CD4-positive, CD25-positive, alpha-beta regulatory T cell (primary cell): ENCODE results near the gene CTF1. TPM values are rescaled to one million over a fixed set of nuclear protein-coding genes. Genes with fewer than 3 reads are reported as not detected.

Experiments
- ATAC-seq, 2 donors: fragments of 150-1000 bp; cut with Tn5 transposase; one replicate each; pipeline ENCODE4 v1.10.0; 2021; ENCODE audit warnings: low read depth in 2 of 2, moderate number of reproducible peaks in 2 of 2, moderate library complexity in 1 of 2
- DNase-seq, 3 donors: peaks; one replicate each; pipeline versions ENCODE4 v3.0.0 to v3.0.0-alpha.2; 2012 to 2022; ENCODE audit warnings: mixed read lengths in 1 of 3
- H3K27ac ChIP-seq: one replicate; pipeline ENCODE4 v1.7.0; 2013; ENCODE audit warnings: mild to moderate bottlenecking, low read length; ENCODE audit not compliant: insufficient read depth, poor library complexity, severe bottlenecking
- H3K27me3 ChIP-seq: one replicate; pipeline ENCODE4 v1.7.0; 2013; ENCODE audit warnings: low read length; ENCODE audit not compliant: control insufficient read depth, insufficient read depth
- H3K36me3 ChIP-seq: one replicate; pipeline ENCODE4 v1.7.0; 2013; ENCODE audit warnings: mild to moderate bottlenecking, low read length, moderate library complexity; ENCODE audit not compliant: control insufficient read depth, insufficient read depth
- H3K4me1 ChIP-seq: 2 replicates; pipeline ENCODE4 v1.7.0; 2013; ENCODE audit warnings: mild to moderate bottlenecking, low read length; ENCODE audit not compliant: insufficient read depth, control insufficient read depth, poor library complexity, severe bottlenecking
- H3K4me3 ChIP-seq: one replicate; pipeline ENCODE4 v1.7.0; 2013; ENCODE audit warnings: low read depth, mild to moderate bottlenecking, low read length, moderate library complexity
- H3K9me3 ChIP-seq, 2 experiments: 1 replicate in 1 of 2; 2 replicates in 1 of 2; pipeline ENCODE4 v1.7.0; 2013; ENCODE audit warnings: low read length in 2 of 2, mild to moderate bottlenecking in 1 of 2, moderate library complexity in 1 of 2; ENCODE audit not compliant: control insufficient read depth in 2 of 2
- H3K27ac Mint-ChIP-seq, 3 donors: one replicate each; pipeline ENCODE4 v1.8.0; 2020 to 2022; ENCODE audit warnings: mild to moderate bottlenecking in 3 of 3, mixed read lengths in 3 of 3, moderate library complexity in 2 of 3
- H3K27me3 Mint-ChIP-seq: one replicate; pipeline ENCODE4 v1.8.0; 2022; ENCODE audit warnings: mild to moderate bottlenecking, mixed read lengths
- H3K36me3 Mint-ChIP-seq: one replicate; pipeline ENCODE4 v1.8.0; 2020; ENCODE audit warnings: mixed read lengths
- H3K4me1 Mint-ChIP-seq, 4 donors: one replicate each; pipeline ENCODE4 v1.8.0; 2020 to 2022; ENCODE audit warnings: mixed read lengths in 4 of 4, mild to moderate bottlenecking in 1 of 4
- H3K4me3 Mint-ChIP-seq, 4 donors: one replicate each; pipeline ENCODE4 v1.8.0; 2020 to 2022; ENCODE audit warnings: mild to moderate bottlenecking in 4 of 4, mixed read lengths in 4 of 4, moderate library complexity in 3 of 4
- H3K9me3 Mint-ChIP-seq, 7 donors: one replicate each; pipeline ENCODE4 v1.8.0; 2020 to 2022; ENCODE audit warnings: mixed read lengths in 7 of 7, mild to moderate bottlenecking in 3 of 7, moderate library complexity in 2 of 7
- polyA plus RNA-seq, 4 donors: library from polyadenylated mRNA; unstranded; fragments of 300-500 nt; fragmentation: Illumina TruSeq; gene quantifications; one replicate each; pipeline ENCODE4 v1.2.3, GENCODE V29; 2021
- total RNA-seq: library from RNA; stranded (reverse); gene quantifications from one replicate; pipeline ENCODE4 v1.2.3, GENCODE V29; 2022

CTF1 gene
- total and polyA plus RNA-seq, 5 donors from 2014 or later, result 0.30 TPM; not detected in 4

DNA sequence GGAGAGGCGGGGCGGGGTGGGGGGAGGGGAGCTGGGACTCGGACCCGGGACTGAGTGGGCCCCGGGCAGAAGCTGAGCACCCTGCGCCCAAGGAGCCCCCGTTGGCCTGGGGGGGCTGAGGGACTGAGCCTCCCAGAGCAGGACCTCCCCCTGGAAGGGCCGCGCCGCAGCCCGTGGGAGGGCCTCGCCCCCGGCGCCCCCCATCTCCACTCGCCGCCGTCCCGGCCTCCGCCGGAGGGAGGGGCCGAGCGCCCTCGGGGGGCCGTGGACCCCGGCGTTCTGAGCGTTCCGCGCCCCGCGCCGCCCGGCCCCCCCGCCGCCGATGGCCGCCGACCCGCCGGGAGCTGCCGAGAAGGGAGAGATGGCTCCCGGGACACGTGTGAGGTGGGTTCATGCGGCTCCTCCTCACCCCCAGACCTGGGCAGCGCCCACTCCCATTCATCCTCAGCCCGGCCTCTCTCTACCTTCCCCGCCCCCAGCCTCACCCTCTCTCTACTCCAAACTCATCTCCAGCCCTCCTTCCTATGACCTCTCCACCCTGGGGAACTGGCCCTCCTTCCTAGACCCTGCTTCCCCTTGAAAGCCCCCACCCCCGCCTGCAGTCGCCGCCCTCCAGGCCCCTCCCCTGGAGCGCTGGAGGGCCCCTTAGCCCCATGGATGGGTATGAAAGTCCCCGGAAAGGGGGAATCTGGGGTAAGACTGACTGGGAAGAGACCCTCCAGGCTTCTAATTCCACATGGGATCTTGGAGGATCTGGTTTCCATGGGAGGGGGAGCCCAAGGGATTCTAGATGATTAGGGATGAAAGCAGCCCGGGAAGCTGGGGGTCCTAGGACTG, 27.9 kb downstream of the CTF1 start:
- H3K9me3 Mint-ChIP-seq, result no peaks in the 10 kb centered on the region
- Histone ChIP-seq H3K27me3 (no peaks in the 10 kb centered on the region), H3K27ac (peak overlapping the region; percentile 95), H3K4me1 (peaks cover 27% of the 10 kb centered on the region), H3K9me3 (no peaks in the 10 kb centered on the region), H3K4me3 (no peak overlapping the region), H3K36me3 (no peaks in the 10 kb centered on the region)
- no peaks in the 10 kb centered on the region for H3K27me3 Mint-ChIP-seq
- no peaks in the 10 kb centered on the region for H3K36me3 Mint-ChIP-seq
- H3K4me1 Mint-ChIP-seq, result peaks cover 0 to 27% (median 7%) of the 10 kb centered on the region in 4 donors
- DNase-seq (no peak), ATAC-seq (no peak)
- H3K27ac Mint-ChIP-seq, result peak overlapping the region in 1 of 3 donors; percentile 46
- peak overlapping the region in 3 of 4 donors; percentile 56 to 78 (median 73) for H3K4me3 Mint-ChIP-seq

DNA sequence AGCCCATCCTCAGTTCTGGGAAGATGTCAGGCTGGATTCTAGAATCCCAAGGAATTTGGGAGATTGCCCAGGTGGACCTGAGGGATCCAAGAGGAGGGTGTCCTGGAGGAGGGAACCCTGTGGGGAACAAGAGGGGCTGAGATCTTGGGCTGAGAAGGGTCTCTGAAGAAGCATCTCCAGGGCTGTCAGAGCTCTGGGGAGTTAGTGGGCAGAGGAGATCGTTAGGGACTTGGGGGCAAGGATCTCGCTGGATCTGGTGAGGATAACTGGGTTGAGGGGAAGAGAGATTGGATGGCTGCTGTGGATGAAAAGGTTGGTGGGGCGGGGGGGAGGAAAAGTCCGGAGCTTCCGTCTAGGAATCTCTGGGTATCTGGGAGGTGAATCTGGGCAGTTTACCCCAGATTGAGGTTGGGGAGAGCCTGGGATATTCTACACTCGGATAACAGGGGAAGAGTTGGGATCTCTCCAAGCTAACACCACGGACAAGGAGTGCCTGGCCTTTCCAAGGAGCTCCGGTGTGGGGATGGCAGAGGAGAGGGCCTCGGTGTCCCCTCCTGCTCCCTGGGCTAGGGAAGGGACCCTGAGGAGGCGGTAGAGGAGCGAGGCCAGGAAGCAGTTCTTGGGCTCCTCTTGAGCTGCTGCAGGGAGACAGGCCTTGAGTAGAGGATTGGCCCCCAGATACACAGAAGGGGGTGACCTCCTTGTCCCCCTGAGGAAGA, 28.7 kb downstream of the CTF1 start:
- no peak for DNase-seq
- Histone ChIP-seq H3K4me1 (peaks cover 27% of the 10 kb centered on the region), H3K27ac (peak overlapping the region; percentile 33), H3K36me3 (no peaks in the 10 kb centered on the region), H3K27me3 (no peaks in the 10 kb centered on the region), H3K4me3 (no peak overlapping the region), H3K9me3 (no peaks in the 10 kb centered on the region)
- no peaks in the 10 kb centered on the region for H3K27me3 Mint-ChIP-seq
- peak overlapping the region in 1 of 3 donors; percentile 46 for H3K27ac Mint-ChIP-seq
- H3K36me3 Mint-ChIP-seq, result no peaks in the 10 kb centered on the region
- ATAC-seq, result no peak
- no peaks in the 10 kb centered on the region for H3K9me3 Mint-ChIP-seq
- H3K4me1 Mint-ChIP-seq, result peaks cover 0 to 27% (median 7%) of the 10 kb centered on the region in 4 donors
- peak overlapping the region; percentile 45 to 74 (median 66) for H3K4me3 Mint-ChIP-seq

DNA sequence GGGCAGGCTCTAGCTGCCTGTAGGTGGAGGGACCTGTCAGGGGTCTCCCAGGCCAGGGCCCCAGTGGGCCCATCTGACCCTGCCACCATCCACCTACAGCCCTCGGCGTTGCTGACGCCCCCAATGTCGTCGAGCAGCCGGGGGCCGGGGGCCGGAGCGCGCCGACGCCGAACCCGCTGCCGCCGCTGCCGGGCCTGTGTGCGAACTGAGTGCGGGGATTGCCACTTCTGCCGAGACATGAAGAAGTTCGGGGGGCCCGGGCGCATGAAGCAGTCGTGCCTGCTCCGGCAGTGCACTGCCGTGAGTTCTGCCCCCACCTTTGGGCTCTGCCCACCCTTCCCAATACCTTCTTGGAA, 29.2 kb downstream of the CTF1 start:
- H3K27me3 Mint-ChIP-seq, result no peaks in the 10 kb centered on the region
- Histone ChIP-seq H3K4me1 (peaks cover 27% of the 10 kb centered on the region), H3K9me3 (no peaks in the 10 kb centered on the region), H3K27me3 (no peaks in the 10 kb centered on the region), H3K4me3 (no peak overlapping the region), H3K36me3 (no peaks in the 10 kb centered on the region), H3K27ac (no peak overlapping the region)
- H3K9me3 Mint-ChIP-seq, result no peaks in the 10 kb centered on the region
- H3K36me3 Mint-ChIP-seq, result peaks cover 2% of the 10 kb centered on the region
- H3K4me3 Mint-ChIP-seq, result peak overlapping the region in 3 of 4 donors; percentile 57 to 95 (median 73)
- peak overlapping the region in 1 of 3 donors; percentile 55 for H3K27ac Mint-ChIP-seq
- DNase-seq (no peak), ATAC-seq (no peak)
- H3K4me1 Mint-ChIP-seq, result peaks cover 3 to 27% (median 7%) of the 10 kb centered on the region in 4 donors

DNA sequence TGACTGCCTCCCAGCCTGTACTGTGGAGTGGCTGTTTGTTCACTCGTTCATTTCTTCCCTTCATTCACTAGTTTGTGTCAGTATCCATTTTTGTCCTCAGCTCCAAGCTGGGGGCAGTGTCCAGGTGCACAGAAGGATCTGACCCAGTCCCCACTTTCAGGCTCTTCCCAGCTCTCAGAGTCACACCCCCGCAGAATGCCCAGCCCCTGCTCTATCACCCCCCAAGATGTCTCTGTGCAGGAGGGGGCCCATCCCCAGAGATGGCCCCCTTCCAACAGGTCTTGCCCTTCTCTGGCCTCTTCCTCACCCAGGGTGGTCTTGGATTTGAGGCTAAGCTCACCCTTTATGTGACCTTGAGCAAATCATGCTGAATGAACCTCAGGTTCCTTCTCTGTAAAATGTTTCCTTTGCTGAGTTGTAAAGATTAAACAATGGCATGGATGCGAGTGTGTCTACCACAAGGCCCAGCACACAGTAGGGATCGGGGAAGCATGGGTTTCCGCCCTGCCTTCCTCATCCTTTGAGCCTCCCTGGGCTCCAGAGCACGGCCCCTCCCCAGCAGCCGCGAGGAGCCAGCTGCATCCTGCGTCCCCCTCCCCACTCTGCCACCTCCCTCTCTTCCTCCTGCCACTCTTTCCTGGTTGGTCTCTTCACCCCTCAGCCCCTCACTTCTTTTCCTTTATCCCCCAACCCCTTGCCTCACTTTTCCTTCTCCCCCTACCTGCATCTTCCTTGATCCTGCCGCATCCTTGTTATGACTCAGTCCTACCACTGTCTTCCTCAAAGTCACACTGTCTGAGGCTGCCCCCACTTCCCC, 29.8 kb downstream of the CTF1 start:
- Mint-ChIP-seq H3K9me3 (no peaks in the 10 kb centered on the region), H3K4me1 (peaks cover 4 to 27% (median 7%) of the 10 kb centered on the region in 4 donors), H3K27ac (peak overlapping the region in 2 of 3 donors; percentile 55 to 93), H3K27me3 (no peaks in the 10 kb centered on the region), H3K4me3 (peak overlapping the region; percentile 57 to 95 (median 70)), H3K36me3 (peaks cover 8% of the 10 kb centered on the region)
- peaks cover 26% of the 10 kb centered on the region for H3K4me1 ChIP-seq
- no peak for ATAC-seq
- no peaks in the 10 kb centered on the region for H3K36me3 ChIP-seq
- no peaks in the 10 kb centered on the region for H3K9me3 ChIP-seq
- no peaks in the 10 kb centered on the region for H3K27me3 ChIP-seq
- H3K27ac ChIP-seq, result no peak overlapping the region
- DNase-seq, result no peak
- H3K4me3 ChIP-seq, result no peak overlapping the region

DNA sequence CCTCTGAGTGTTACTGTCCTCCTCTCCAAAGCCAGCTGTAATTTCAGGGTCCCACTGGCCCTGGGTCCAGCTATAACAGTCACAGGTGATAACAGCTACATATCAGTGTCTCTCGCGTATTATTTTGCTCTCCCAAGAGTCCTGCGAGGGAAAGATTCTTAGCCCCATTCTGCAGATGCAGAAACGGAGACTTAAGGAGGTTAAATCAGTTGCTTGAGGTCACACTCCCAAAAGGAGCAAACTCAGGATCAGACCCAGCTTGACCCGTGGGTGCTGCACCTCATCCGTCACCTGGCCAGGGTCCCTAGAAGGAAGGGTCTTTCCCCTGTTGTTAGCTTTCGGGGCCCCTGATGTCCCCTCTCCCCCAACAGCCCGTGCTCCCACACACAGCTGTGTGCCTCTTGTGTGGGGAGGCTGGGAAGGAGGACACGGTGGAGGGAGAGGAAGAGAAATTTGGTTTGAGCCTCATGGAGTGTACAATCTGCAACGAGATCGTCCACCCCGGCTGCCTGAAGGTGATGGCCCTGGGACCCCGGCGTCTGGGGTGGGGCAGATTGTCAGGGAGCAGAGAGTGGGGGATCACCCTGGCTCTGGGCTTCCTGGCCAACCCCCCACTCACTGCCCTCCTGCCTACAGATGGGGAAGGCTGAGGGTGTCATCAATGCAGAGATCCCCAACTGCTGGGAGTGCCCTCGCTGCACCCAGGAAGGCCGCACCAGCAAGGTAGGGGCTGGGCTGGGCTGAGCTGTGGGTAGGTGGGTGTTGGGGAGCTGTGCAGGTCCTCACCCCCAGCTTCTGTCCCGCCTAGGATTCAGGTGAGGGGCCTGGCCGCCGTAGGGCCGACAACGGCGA, 30.7 kb downstream of the CTF1 start:
- no peak overlapping the region for H3K4me3 ChIP-seq
- Mint-ChIP-seq H3K27ac (peak overlapping the region in 2 of 3 donors; percentile 55 to 88), H3K27me3 (no peaks in the 10 kb centered on the region), H3K4me3 (peak overlapping the region in 3 of 4 donors; percentile 11 to 39 (median 20)), H3K36me3 (peaks cover 9% of the 10 kb centered on the region), H3K4me1 (peaks cover 4 to 22% (median 7%) of the 10 kb centered on the region in 4 donors), H3K9me3 (no peaks in the 10 kb centered on the region)
- H3K9me3 ChIP-seq, result no peaks in the 10 kb centered on the region
- ATAC-seq, result no peak
- H3K36me3 ChIP-seq, result peaks cover 2% of the 10 kb centered on the region
- no peak overlapping the region for H3K27ac ChIP-seq
- no peaks in the 10 kb centered on the region for H3K27me3 ChIP-seq
- peaks cover 17% of the 10 kb centered on the region for H3K4me1 ChIP-seq
- DNase-seq, result no peak

DNA sequence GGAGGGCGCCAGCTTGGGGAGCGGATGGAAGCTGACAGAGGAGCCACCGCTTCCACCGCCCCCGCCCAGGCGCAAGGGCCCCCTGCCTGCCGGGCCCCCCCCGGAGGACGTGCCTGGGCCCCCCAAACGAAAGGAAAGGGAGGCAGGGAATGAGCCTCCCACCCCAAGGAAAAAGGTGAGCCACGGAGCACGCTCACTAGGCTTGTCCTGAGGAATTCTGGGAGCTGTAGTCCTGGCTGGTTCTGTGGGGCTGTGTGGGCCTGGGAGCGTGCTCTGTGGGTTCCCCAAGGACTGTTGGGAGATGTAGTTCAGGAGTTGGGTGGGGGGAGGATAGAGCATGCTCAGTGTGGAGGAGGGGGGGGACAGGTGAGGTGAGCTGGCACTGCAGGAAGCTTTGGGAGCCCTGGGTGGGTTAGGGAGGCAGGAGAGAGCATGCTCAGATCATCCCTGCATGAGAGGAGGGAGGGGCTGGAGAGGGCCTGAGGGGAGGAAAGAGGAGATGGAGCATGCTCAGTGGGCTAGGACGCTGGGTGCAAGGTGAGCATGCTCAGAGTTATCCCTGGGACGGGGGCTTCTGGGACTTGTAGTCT, 31.5 kb downstream of the CTF1 start:
- Mint-ChIP-seq H3K4me3 (peak overlapping the region in 1 of 4 donors; percentile 25), H3K27me3 (no peaks in the 10 kb centered on the region), H3K27ac (peak overlapping the region in 1 of 3 donors; percentile 36), H3K9me3 (no peaks in the 10 kb centered on the region), H3K36me3 (peaks cover 14% of the 10 kb centered on the region), H3K4me1 (peaks cover 4 to 19% (median 7%) of the 10 kb centered on the region in 4 donors)
- peaks cover 6% of the 10 kb centered on the region for H3K36me3 ChIP-seq
- no peak overlapping the region for H3K4me3 ChIP-seq
- peaks cover 16% of the 10 kb centered on the region for H3K4me1 ChIP-seq
- H3K27me3 ChIP-seq, result no peaks in the 10 kb centered on the region
- H3K27ac ChIP-seq, result no peak overlapping the region
- peak in 1 of 3 donors; percentile 50 for DNase-seq
- no peak for ATAC-seq
- H3K9me3 ChIP-seq, result no peaks in the 10 kb centered on the region
